ENCODE measurements around the gene ACSF2. TPM values are rescaled to one million over a fixed set of nuclear protein-coding genes. Genes with fewer than 3 reads are reported as not detected.

ACSF2 gene
- total RNA-seq, 1 experiment from 2014 or later = 17.2 TPM

- BruUV-seq (replicated peaks) = no TSS peak
- Histone ChIP-seq H3K36me3 (ENCODE audit: control insufficient read depth, insufficient read depth, low read length) (no peaks in the 10 kb centered on the region; the same call in 1 of the 2 replicates), H3K9me3 (ENCODE audit: control insufficient read depth, insufficient read depth, low read depth, low read length) (no peaks in the 10 kb centered on the region), H3K4me1 (ENCODE audit: control insufficient read depth, insufficient read depth, low read length) (peaks cover 20% of the 10 kb centered on the region), H3K27me3 (ENCODE audit: control insufficient read depth, insufficient read depth, low read length) (no peaks in the 10 kb centered on the region), H3K4me3 (ENCODE audit: low read depth in 2 of 2, low read length in 2 of 2) (peak overlapping the region; percentile 58 to 66), H3K27ac (ENCODE audit: low read length) (peak overlapping the region; percentile 78)
- in situ Hi-C loops (cut with HindIII; ENCODE audit: low pct_unique_long_range_greater_than_20kb, low sequenced_read_pairs) (no loop called here), intact Hi-C loops (cut with micrococcal nuclease; ENCODE audit: unreplicated experiment) (no loop called here)
- DNase-seq (ENCODE audit: low read depth, low spot score) = no peak
- no peak for TF ChIP-seq TCF7L2 (IDR thresholded peaks at IDR 0.05; ENCODE audit: low read depth, low read length)
- TF ChIP-seq, protein P1, sequence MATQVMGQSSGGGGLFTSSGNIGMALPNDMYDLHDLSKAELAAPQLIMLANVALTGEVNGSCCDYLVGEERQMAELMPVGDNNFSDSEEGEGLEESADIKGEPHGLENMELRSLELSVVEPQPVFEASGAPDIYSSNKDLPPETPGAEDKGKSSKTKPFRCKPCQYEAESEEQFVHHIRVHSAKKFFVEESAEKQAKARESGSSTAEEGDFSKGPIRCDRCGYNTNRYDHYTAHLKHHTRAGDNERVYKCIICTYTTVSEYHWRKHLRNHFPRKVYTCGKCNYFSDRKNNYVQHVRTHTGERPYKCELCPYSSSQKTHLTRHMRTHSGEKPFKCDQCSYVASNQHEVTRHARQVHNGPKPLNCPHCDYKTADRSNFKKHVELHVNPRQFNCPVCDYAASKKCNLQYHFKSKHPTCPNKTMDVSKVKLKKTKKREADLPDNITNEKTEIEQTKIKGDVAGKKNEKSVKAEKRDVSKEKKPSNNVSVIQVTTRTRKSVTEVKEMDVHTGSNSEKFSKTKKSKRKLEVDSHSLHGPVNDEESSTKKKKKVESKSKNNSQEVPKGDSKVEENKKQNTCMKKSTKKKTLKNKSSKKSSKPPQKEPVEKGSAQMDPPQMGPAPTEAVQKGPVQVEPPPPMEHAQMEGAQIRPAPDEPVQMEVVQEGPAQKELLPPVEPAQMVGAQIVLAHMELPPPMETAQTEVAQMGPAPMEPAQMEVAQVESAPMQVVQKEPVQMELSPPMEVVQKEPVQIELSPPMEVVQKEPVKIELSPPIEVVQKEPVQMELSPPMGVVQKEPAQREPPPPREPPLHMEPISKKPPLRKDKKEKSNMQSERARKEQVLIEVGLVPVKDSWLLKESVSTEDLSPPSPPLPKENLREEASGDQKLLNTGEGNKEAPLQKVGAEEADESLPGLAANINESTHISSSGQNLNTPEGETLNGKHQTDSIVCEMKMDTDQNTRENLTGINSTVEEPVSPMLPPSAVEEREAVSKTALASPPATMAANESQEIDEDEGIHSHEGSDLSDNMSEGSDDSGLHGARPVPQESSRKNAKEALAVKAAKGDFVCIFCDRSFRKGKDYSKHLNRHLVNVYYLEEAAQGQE (IDR thresholded peaks at IDR 0.05; ENCODE audit: insufficient read depth in 1 of 2, low read depth in 2 of 2, low read length in 1 of 2) = no peak
- TF ChIP-seq POLR2AphosphoS5 (IDR thresholded peaks at IDR 0.05; ENCODE audit: low read depth, low read length) = no peak
- no peak for TF ChIP-seq SIN3A (IDR thresholded peaks at IDR 0.05; ENCODE audit: borderline replicate concordance, insufficient read depth, low read depth, low read length)
- no peak for TF ChIP-seq CTCF (IDR thresholded peaks at IDR 0.05)
- ChIA-PET CTCF (no interaction called here), POLR2A (no interaction called here)
- ATAC-seq = no peak
These were observed 879 bp upstream of the ACSF2 start for GRCh38 chr17:50424996-50425681.

DNA sequence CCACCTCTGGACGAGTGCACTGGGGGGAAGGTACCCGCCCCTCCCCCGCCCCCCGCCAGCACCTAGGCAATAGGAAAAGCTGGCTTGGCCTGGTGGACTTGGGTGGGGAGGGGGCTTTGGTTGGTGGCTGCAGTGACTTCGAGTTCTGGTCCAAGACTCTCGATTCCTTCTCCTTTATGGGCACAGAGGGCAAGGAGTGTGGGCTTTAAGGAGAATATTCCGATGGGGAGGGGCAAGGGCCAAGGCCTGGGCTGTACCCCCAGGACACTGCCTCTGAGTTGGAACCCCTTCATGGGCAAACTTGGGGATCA, 409 bp downstream of the ACSF2 start:
- Histone ChIP-seq H3K9me3 (ENCODE audit: control insufficient read depth, insufficient read depth, low read depth, low read length) (no peaks in the 10 kb centered on the region), H3K36me3 (ENCODE audit: control insufficient read depth, insufficient read depth, low read length) (no peaks in the 10 kb centered on the region; the same call in 1 of the 2 replicates), H3K4me1 (ENCODE audit: control insufficient read depth, insufficient read depth, low read length) (peaks cover 20% of the 10 kb centered on the region), H3K27ac (ENCODE audit: low read length) (peak overlapping the region; percentile 74), H3K4me3 (ENCODE audit: low read depth in 2 of 2, low read length in 2 of 2) (peak overlapping the region; percentile 58 to 66), H3K27me3 (ENCODE audit: control insufficient read depth, insufficient read depth, low read length) (no peaks in the 10 kb centered on the region)
- ChIA-PET POLR2A (interaction anchor here (0.6 kb wide), 1 partner anchor 73 kb away, joined by 4 read pairs; no protein-coding TSS in a partner anchor), CTCF (interaction anchor here (0.5 to 0.7 kb wide), 4 partner anchors 16 to 357 kb away, joined by 3 to 16 read pairs (median 5); no protein-coding TSS in a partner anchor)
- DNase-seq (ENCODE audit: low read depth, low spot score) (no peak), ATAC-seq (peak; percentile 10)
- in situ Hi-C loops (cut with HindIII; ENCODE audit: low pct_unique_long_range_greater_than_20kb, low sequenced_read_pairs) (no loop called here), intact Hi-C loops (cut with micrococcal nuclease; ENCODE audit: unreplicated experiment) (no loop called here)
- no TSS peak for BruUV-seq (replicated peaks)
- TF ChIP-seq TCF7L2 (IDR thresholded peaks at IDR 0.05; ENCODE audit: low read depth, low read length) = no peak
- TF ChIP-seq CTCF (IDR thresholded peaks at IDR 0.05) = no peak
- TF ChIP-seq SIN3A (IDR thresholded peaks at IDR 0.05; ENCODE audit: borderline replicate concordance, insufficient read depth, low read depth, low read length) = no peak
- TF ChIP-seq, protein P1 (IDR thresholded peaks at IDR 0.05; ENCODE audit: insufficient read depth in 1 of 2, low read depth in 2 of 2, low read length in 1 of 2) = no peak
- TF ChIP-seq POLR2AphosphoS5 (IDR thresholded peaks at IDR 0.05; ENCODE audit: low read depth, low read length) = no peak

All from Panc1 (cell line).